Measurements from ENCODE around the gene CTU2. TPM values are rescaled to one million over a fixed set of nuclear protein-coding genes. Genes with fewer than 3 reads are reported as not detected.

CTU2 gene
- total RNA-seq, 1 experiment from 2014 or later, result 24.8 TPM

- CTCF ChIA-PET, result interaction anchor here (0.5 to 1.6 kb wide), 11 partner anchors 14 to 83 kb away, joined by 3 to 8 read pairs (median 5); no protein-coding TSS in a partner anchor
- POLR2A ChIA-PET, result no interaction called here
- TSS peak; percentile 41 for BruUV-seq (replicated peaks)
- Histone ChIP-seq H3K27ac (ENCODE audit: low read length) (no peak overlapping the region), H3K9me3 (ENCODE audit: control insufficient read depth, insufficient read depth, low read depth, low read length) (no peaks in the 10 kb centered on the region), H3K36me3 (ENCODE audit: control insufficient read depth, insufficient read depth, low read length) (no peaks in the 10 kb centered on the region; the same call in 1 of the 2 replicates), H3K27me3 (ENCODE audit: control insufficient read depth, insufficient read depth, low read length) (no peaks in the 10 kb centered on the region), H3K4me1 (ENCODE audit: control insufficient read depth, insufficient read depth, low read length) (no peaks in the 10 kb centered on the region), H3K4me3 (ENCODE audit: low read depth in 2 of 2, low read length in 2 of 2) (no peak overlapping the region)
- no peak for DNase-seq (ENCODE audit: low read depth, low spot score)
- TF ChIP-seq SIN3A (IDR thresholded peaks at IDR 0.05; ENCODE audit: borderline replicate concordance, insufficient read depth, low read depth, low read length) (no peak), REST (IDR thresholded peaks at IDR 0.05; ENCODE audit: insufficient read depth in 1 of 2, low read depth in 2 of 2, low read length in 1 of 2) (no peak), TCF7L2 (IDR thresholded peaks at IDR 0.05; ENCODE audit: low read depth, low read length) (no peak), POLR2AphosphoS5 (IDR thresholded peaks at IDR 0.05; ENCODE audit: low read depth, low read length) (no peak)
- TF ChIP-seq, protein P1, sequence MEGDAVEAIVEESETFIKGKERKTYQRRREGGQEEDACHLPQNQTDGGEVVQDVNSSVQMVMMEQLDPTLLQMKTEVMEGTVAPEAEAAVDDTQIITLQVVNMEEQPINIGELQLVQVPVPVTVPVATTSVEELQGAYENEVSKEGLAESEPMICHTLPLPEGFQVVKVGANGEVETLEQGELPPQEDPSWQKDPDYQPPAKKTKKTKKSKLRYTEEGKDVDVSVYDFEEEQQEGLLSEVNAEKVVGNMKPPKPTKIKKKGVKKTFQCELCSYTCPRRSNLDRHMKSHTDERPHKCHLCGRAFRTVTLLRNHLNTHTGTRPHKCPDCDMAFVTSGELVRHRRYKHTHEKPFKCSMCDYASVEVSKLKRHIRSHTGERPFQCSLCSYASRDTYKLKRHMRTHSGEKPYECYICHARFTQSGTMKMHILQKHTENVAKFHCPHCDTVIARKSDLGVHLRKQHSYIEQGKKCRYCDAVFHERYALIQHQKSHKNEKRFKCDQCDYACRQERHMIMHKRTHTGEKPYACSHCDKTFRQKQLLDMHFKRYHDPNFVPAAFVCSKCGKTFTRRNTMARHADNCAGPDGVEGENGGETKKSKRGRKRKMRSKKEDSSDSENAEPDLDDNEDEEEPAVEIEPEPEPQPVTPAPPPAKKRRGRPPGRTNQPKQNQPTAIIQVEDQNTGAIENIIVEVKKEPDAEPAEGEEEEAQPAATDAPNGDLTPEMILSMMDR (IDR thresholded peaks at IDR 0.05), result peak; percentile 93
- in situ Hi-C loops (cut with HindIII; ENCODE audit: low pct_unique_long_range_greater_than_20kb, low sequenced_read_pairs), result no loop called here
- peak; percentile 82 for ATAC-seq
- intact Hi-C loops (cut with micrococcal nuclease; ENCODE audit: unreplicated experiment), result loop anchor here (10.0 kb wide), 1 partner anchor 47 kb away; the partner anchor contains the start of gene PIEZO1
Measured at GRCh38 chr16:88737298-88738150, 31.2 kb downstream of the CTU2 start.

DNA sequence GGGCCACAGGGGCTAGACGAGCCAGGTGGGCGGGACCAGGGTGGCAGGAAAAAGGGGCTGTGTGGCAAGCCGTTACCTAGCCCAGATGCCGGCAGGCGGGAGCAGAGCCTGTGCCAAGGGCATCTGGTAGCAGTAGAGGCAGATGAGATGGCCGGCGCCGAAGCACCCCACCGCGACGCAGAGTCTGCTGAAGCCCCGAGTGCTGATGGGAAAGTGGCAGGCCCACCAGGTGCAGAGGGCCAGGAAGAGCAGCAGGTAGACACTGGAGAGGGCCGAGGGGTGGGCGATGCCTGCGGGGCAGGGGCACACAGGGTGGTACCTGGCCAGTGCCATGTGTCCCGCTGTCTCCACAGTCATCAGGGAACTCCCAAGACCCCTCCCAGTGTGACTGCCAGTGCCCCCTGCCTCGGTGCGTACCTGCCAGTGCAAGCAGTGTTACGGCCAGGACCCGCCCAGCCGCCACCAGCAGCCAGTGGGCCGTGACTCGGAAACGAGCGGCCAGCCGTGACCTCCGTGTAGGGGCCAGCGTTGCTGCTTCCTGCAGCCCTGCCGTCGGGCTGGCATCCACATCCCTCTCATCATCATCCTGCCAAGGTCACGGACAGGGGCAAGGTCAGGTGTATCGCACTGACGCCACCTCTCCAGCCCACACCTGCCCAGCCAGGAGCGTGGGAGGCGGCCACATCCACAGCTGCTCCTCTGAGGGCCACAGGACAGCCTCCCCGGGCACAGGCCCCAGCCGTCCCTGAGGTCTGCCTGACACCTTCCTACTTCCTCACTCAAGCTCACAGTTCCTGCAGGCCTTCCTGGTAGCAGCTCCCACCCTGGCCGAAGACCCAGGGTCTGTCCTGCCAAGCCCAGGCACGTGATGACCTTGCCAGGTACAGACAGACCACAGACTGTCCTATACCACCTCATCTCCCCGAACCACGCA is 32.1 kb downstream of the CTU2 start:
- Histone ChIP-seq H3K27me3 (ENCODE audit: control insufficient read depth, insufficient read depth, low read length) (no peaks in the 10 kb centered on the region), H3K36me3 (ENCODE audit: control insufficient read depth, insufficient read depth, low read length) (no peaks in the 10 kb centered on the region; the same call in 1 of the 2 replicates), H3K4me1 (ENCODE audit: control insufficient read depth, insufficient read depth, low read length) (no peaks in the 10 kb centered on the region; the same call in 1 of the 2 replicates), H3K9me3 (ENCODE audit: control insufficient read depth, insufficient read depth, low read depth, low read length) (no peaks in the 10 kb centered on the region), H3K27ac (ENCODE audit: low read length) (no peak overlapping the region), H3K4me3 (ENCODE audit: low read depth in 2 of 2, low read length in 2 of 2) (no peak overlapping the region)
- POLR2A ChIA-PET, result no interaction called here
- CTCF ChIA-PET, result interaction anchor here (1.6 kb wide), 1 partner anchor 72 kb away, joined by 7 read pairs; no protein-coding TSS in a partner anchor
- BruUV-seq (replicated peaks), result no TSS peak
- in situ Hi-C loops (cut with HindIII; ENCODE audit: low pct_unique_long_range_greater_than_20kb, low sequenced_read_pairs) (no loop called here), intact Hi-C loops (cut with micrococcal nuclease; ENCODE audit: unreplicated experiment) (loop anchor here (10.0 kb wide), 1 partner anchor 46 kb away; the partner anchor contains the start of gene PIEZO1)
- TF ChIP-seq, protein P1 (IDR thresholded peaks at IDR 0.05), result no peak
- TF ChIP-seq REST (IDR thresholded peaks at IDR 0.05; ENCODE audit: insufficient read depth in 1 of 2, low read depth in 2 of 2, low read length in 1 of 2) (no peak), TCF7L2 (IDR thresholded peaks at IDR 0.05; ENCODE audit: low read depth, low read length) (no peak), POLR2AphosphoS5 (IDR thresholded peaks at IDR 0.05; ENCODE audit: low read depth, low read length) (no peak), SIN3A (IDR thresholded peaks at IDR 0.05; ENCODE audit: borderline replicate concordance, insufficient read depth, low read depth, low read length) (no peak)
- DNase-seq (ENCODE audit: low read depth, low spot score) (no peak), ATAC-seq (no peak)
